ENCODE data around the gene SRP19. TPM values are rescaled to one million over a fixed set of nuclear protein-coding genes. Genes with fewer than 3 reads are reported as not detected.

The SRP19 gene
- polyA plus RNA-seq, 3 donors: 18.6 to 87.4 (median 71.9) TPM

DNA sequence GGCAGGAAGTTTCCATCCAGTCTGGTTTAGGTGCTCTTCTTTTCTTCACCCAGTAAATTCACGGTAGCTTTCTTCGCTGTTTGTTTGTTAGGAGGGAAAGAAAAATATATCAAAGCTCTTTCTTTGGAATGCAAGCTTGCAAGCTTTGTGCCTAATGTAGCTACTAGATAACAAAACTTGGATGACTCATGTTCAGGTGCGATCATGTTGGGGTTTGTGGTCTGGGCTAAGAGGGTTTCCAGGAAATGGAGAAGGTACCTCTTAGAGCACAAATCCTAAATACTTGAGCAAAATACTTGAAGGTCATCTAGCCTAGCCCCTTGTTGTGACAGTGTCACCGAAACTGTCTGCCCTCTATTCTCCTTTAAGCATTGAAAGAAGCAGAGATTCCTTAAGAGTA is 17.7 kb downstream of the SRP19 start:
- peaks cover 31% of the 10 kb centered on the region for H3K79me2 ChIP-seq (ENCODE audit: insufficient read depth, low read length)
- intact Hi-C loops (cut with micrococcal nuclease): no loop called here
- H3K4me2 ChIP-seq (replicated peaks; ENCODE audit: extremely low read depth, low read length, poor library complexity, severe bottlenecking): no peak overlapping the region
- H3K27me3 Mint-ChIP-seq (ENCODE audit: low read depth in 3 of 3): no peaks in the 10 kb centered on the region
- H4K20me1 ChIP-seq (ENCODE audit: insufficient read depth, low read length): peaks cover 62% of the 10 kb centered on the region
- no peak overlapping the region for H3K4me3 ChIP-seq (replicated peaks in 1 of 3; ENCODE audit: low read depth in 2 of 3, low read length in 3 of 3)
- no peak overlapping the region for H3K4me3 Mint-ChIP-seq
- no peaks in the 10 kb centered on the region for H3K9me3 ChIP-seq (replicated peaks in 1 of 2; ENCODE audit: control insufficient read depth in 1 of 2, insufficient read depth in 1 of 2, low read length in 2 of 2)
- H3K36me3 ChIP-seq (replicated peaks in 1 of 2; ENCODE audit: control insufficient read depth in 1 of 2, insufficient read depth in 2 of 2, low read length in 2 of 2): peaks cover 54 to 82% of the 10 kb centered on the region in 2 donors
- H3K27ac Mint-ChIP-seq: no peak overlapping the region
- no peak for DNase-seq
- no peaks in the 10 kb centered on the region for H3K27me3 ChIP-seq (ENCODE audit: control insufficient read depth in 2 of 2, insufficient read depth in 2 of 2, low read length in 2 of 2)
- TF ChIP-seq, protein P1, sequence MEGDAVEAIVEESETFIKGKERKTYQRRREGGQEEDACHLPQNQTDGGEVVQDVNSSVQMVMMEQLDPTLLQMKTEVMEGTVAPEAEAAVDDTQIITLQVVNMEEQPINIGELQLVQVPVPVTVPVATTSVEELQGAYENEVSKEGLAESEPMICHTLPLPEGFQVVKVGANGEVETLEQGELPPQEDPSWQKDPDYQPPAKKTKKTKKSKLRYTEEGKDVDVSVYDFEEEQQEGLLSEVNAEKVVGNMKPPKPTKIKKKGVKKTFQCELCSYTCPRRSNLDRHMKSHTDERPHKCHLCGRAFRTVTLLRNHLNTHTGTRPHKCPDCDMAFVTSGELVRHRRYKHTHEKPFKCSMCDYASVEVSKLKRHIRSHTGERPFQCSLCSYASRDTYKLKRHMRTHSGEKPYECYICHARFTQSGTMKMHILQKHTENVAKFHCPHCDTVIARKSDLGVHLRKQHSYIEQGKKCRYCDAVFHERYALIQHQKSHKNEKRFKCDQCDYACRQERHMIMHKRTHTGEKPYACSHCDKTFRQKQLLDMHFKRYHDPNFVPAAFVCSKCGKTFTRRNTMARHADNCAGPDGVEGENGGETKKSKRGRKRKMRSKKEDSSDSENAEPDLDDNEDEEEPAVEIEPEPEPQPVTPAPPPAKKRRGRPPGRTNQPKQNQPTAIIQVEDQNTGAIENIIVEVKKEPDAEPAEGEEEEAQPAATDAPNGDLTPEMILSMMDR (IDR thresholded peaks at IDR 0.05): no peak
- H3K27ac ChIP-seq (ENCODE audit: low read depth in 1 of 2, low read length in 2 of 2): no peak overlapping the region
- H3K9ac ChIP-seq (ENCODE audit: insufficient read depth, low read length, poor library complexity, severe bottlenecking): no peak overlapping the region
- H2AFZ ChIP-seq (ENCODE audit: insufficient read depth, low read depth, low read length, poor library complexity, severe bottlenecking): no peak overlapping the region
- H3K4me1 Mint-ChIP-seq: peaks cover 8% of the 10 kb centered on the region
- H3K9me3 Mint-ChIP-seq: no peaks in the 10 kb centered on the region
- no CpG with 5 or more reads among the region's 4 CpGs for WGBS (ENCODE audit: insufficient coverage)
- peaks cover 26 to 58% of the 10 kb centered on the region in 2 donors for H3K36me3 Mint-ChIP-seq
- H3K4me1 ChIP-seq (ENCODE audit: control insufficient read depth in 1 of 2, insufficient read depth in 2 of 2, low read length in 2 of 2): no peaks in the 10 kb centered on the region

DNA sequence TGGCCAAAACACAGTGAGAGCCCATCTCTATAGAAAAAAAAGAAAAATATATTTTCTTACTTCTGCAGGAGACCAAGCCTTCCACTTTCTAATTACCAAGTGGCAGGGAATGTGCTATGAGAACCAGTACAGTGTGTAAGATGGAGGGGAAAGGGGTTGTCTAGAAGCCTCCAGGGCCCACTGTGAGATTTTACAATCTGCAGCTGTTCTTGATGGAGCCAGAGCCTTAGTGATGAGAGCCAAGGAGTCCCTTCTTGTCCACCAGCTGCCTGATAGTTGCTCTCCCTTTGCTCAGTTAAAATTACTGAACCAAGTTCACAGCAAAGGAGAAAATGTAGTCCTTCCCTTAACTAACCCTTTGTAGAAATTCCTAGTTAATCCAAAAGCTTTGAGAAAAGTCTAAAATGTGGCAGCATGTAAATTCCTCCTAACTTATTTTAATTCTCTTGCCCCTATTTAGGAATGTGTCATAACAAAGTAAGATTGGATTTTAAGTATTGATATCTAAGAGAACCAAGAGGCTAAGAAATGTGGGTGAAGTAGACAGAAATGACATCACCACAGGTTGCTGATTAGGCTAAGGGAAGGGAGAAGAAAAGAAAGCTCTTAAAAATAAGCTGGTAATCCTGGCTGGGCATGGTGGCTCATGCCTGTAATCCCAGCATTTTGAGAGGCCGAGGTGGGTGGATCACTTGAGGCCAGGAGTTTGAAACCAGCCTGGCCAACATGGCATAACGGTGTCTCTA is 19.3 kb downstream of the SRP19 start:
- intact Hi-C loops (cut with micrococcal nuclease): no loop called here
- Histone ChIP-seq H3K79me2 (ENCODE audit: insufficient read depth, low read length) (peaks cover 33% of the 10 kb centered on the region), H3K9ac (ENCODE audit: insufficient read depth, low read length, poor library complexity, severe bottlenecking) (no peak overlapping the region), H3K27ac (ENCODE audit: low read depth in 1 of 2, low read length in 2 of 2) (peak overlapping the region in 1 of 2 donors; percentile 11), H3K4me2 (replicated peaks; ENCODE audit: extremely low read depth, low read length, poor library complexity, severe bottlenecking) (no peak overlapping the region), H3K36me3 (replicated peaks in 1 of 2; ENCODE audit: control insufficient read depth in 1 of 2, insufficient read depth in 2 of 2, low read length in 2 of 2) (peaks cover 70 to 96% of the 10 kb centered on the region in 2 donors), H3K9me3 (replicated peaks in 1 of 2; ENCODE audit: control insufficient read depth in 1 of 2, insufficient read depth in 1 of 2, low read length in 2 of 2) (no peaks in the 10 kb centered on the region), H3K4me3 (replicated peaks in 1 of 3; ENCODE audit: low read depth in 2 of 3, low read length in 3 of 3) (no peak overlapping the region), H3K27me3 (ENCODE audit: control insufficient read depth in 2 of 2, insufficient read depth in 2 of 2, low read length in 2 of 2) (no peaks in the 10 kb centered on the region), H3K4me1 (ENCODE audit: control insufficient read depth in 1 of 2, insufficient read depth in 2 of 2, low read length in 2 of 2) (no peaks in the 10 kb centered on the region), H4K20me1 (ENCODE audit: insufficient read depth, low read length) (peaks cover 79% of the 10 kb centered on the region), H2AFZ (ENCODE audit: insufficient read depth, low read depth, low read length, poor library complexity, severe bottlenecking) (no peak overlapping the region)
- 71% methylated on average over 1 of the region's 2 CpGs for WGBS (ENCODE audit: insufficient coverage)
- H3K4me1 Mint-ChIP-seq: peaks cover 8% of the 10 kb centered on the region
- no peaks in the 10 kb centered on the region for H3K27me3 Mint-ChIP-seq (ENCODE audit: low read depth in 3 of 3)
- peak overlapping the region in 1 of 7 donors; percentile 43 for H3K27ac Mint-ChIP-seq
- no peaks in the 10 kb centered on the region for H3K9me3 Mint-ChIP-seq
- TF ChIP-seq, protein P1 (IDR thresholded peaks at IDR 0.05): no peak
- H3K4me3 Mint-ChIP-seq: no peak overlapping the region
- peaks cover 26 to 55% of the 10 kb centered on the region in 2 donors for H3K36me3 Mint-ChIP-seq
- DNase-seq: no peak

Data from CD14-positive monocyte (primary cell).